Left forelimb (tissue), 1 donor: Measurements from ENCODE around the gene GATC.

Experiments
- DNase-seq: peaks from one replicate; pipeline ENCODE4 v3.0.0-alpha.2; 2018; ENCODE audit warnings: low spot score

Gene GATC

DNA sequence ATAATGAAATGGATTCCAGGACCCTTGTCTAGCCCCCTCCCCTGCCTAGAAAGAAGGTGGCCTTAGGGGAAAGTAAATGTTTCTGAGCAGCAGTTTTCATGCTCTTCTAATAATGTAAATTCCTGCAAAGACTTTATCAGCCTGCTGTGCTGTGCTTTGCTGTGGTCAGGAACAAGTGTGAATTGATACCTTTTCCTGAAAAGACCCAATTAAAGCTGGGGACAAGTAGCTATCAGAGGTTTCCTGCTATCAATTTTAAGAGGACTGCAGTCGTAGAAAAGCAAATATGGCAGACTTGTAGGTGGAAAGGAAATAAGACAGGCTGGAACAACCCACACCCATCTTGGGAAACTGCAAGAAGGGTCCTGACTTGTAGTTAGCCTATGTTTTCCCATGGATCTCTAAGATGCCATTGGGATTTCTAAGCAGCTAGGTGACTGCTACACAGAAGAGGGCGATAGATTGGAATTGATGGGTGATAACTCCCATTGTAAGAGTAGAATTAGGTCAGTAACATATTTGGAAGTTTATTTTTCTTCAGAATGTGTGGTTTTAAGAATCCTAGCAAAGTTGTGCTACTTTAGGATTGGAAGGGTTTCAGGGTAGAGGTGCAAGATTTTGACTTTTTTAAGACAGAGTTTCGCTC lies 52.7 kb downstream of the GATC start:
- DNase-seq, result no peak

- DNase-seq, result no peak
Observed at GRCh38 chr12:120500581-120500980, 54.3 kb downstream of the GATC start.

GRCh38 chr12:120504587-120504986 lies 58.3 kb downstream of the GATC start:
- no peak for DNase-seq

DNA sequence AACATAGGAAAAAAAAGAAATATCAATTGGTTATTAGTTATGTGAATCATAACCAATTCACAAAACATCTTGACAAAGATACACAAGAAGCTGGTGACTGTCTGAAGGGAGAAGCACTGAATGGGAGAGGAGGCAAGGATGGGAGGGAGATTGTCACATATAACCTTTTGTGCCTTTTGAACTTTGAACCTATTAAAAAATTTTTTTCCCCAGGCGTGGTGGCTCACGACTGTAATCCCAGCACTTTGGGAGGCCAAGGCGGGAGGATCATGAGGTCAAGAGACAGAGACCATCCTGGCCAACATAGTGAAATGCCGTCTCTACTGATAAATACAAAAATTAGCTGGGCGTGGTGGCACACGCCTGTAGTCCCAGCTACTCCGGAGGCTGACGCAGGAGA lies 62.3 kb downstream of the GATC start:
- no peak for DNase-seq
